Breast epithelium (tissue), 4 donors: ENCODE measurements around the gene VEPH1. TPM values are rescaled to one million over a fixed set of nuclear protein-coding genes. Genes with fewer than 3 reads are reported as not detected.

Experiments
- DNase-seq, 2 donors: peaks; one replicate each; pipeline ENCODE4 v3.0.0-alpha.2; 2019; ENCODE audit warnings: low spot score in 2 of 2
- H3K27ac ChIP-seq, 2 donors: fragments of 200-600 bp; sonication (generic) in 1 of 2; one replicate each; pipeline ENCODE4 v1.5.1; 2016 to 2019; ENCODE audit warnings: mild to moderate bottlenecking in 1 of 2
- H3K27me3 ChIP-seq, 2 donors: fragments of 200-600 bp; sonication (generic) in 1 of 2; one replicate each; pipeline versions ENCODE4 v1.5.1 to v1.6.0; 2017 to 2019; ENCODE audit warnings: control low read depth in 1 of 2, mild to moderate bottlenecking in 1 of 2
- H3K36me3 ChIP-seq: fragments of 200-600 bp; one replicate; pipeline ENCODE4 v1.5.1; 2019
- H3K4me1 ChIP-seq, 2 donors: fragments of 200-600 bp; sonication (generic); one replicate each; pipeline ENCODE4 v1.5.1; 2016 to 2019; ENCODE audit warnings: control low read depth in 1 of 2
- H3K4me3 ChIP-seq, 3 donors: fragments of 200-600 bp; sonication (generic); 1 replicate in 2 of 3; 2 replicates in 1 of 3; pipeline ENCODE4 v1.5.1; 2016 to 2019; ENCODE audit warnings: mild to moderate bottlenecking in 3 of 3, moderate library complexity in 2 of 3
- H3K9me3 ChIP-seq, 2 donors: fragments of 200-600 bp; sonication (generic) in 1 of 2; one replicate each; pipeline ENCODE4 v1.5.1; 2016 to 2019; ENCODE audit warnings: control low read depth in 1 of 2
- CTCF ChIP-seq, 3 donors: fragments of 450-650 bp; IDR thresholded peaks; one replicate each; pipeline ENCODE4 v1.5.1; 2016 to 2017; ENCODE audit warnings: antibody characterized with exemption in 3 of 3, mild to moderate bottlenecking in 3 of 3, moderate library complexity in 3 of 3
- POLR2A ChIP-seq: fragments of 450-650 bp; IDR thresholded peaks from one replicate; pipeline ENCODE4 v1.6.1; 2016; ENCODE audit warnings: antibody characterized with exemption, mild to moderate bottlenecking, moderate library complexity
- POLR2AphosphoS5 ChIP-seq, 3 donors: sonication (generic); formaldehyde crosslinking; IDR thresholded peaks; one replicate each; pipeline ENCODE4 v1.6.1; 2017; ENCODE audit warnings: antibody characterized with exemption in 3 of 3
- intact Hi-C: fragments of 100-400 bp; cut with DNase I; formaldehyde crosslinking; loops from one replicate; pipeline ENCODE4 v1.15.1; 2023; ENCODE audit warnings: low total_unique reads
- total RNA-seq, 3 donors: library from RNA; depleted of rRNA; stranded (reverse); fragments of >200 nt; gene quantifications; one replicate each; pipeline ENCODE4 v1.1.0, GENCODE V29; 2016

Gene VEPH1
- total RNA-seq, 3 donors from 2014 or later = under 0.01 to 20.9 (median 8.8) TPM

GRCh38 chr3:157443905-157444796 lies 59.1 kb downstream of the VEPH1 start:
- Histone ChIP-seq H3K36me3 (no peaks in the 10 kb centered on the region), H3K4me1 (no peaks in the 10 kb centered on the region), H3K9me3 (no peaks in the 10 kb centered on the region), H3K27ac (no peak overlapping the region), H3K27me3 (no peaks in the 10 kb centered on the region), H3K4me3 (no peak overlapping the region)
- intact Hi-C loops = no loop called here
- DNase-seq = no peak
- no peak for TF ChIP-seq CTCF (IDR thresholded peaks at IDR 0.05)
- TF ChIP-seq POLR2A = no peak
- TF ChIP-seq POLR2AphosphoS5 (IDR thresholded peaks at IDR 0.05) = no peak

- no peak for TF ChIP-seq CTCF (IDR thresholded peaks at IDR 0.05)
- no peak for TF ChIP-seq POLR2AphosphoS5 (IDR thresholded peaks at IDR 0.05)
- no peak for TF ChIP-seq POLR2A
- no peaks in the 10 kb centered on the region for H3K36me3 ChIP-seq
- H3K27me3 ChIP-seq = no peaks in the 10 kb centered on the region
- no peak overlapping the region for H3K4me3 ChIP-seq
- no peaks in the 10 kb centered on the region for H3K9me3 ChIP-seq
- H3K27ac ChIP-seq = peak overlapping the region in 1 of 2 donors; percentile 28
- DNase-seq = no peak
- intact Hi-C loops = no loop called here
- peaks cover 0 to 6% of the 10 kb centered on the region in 2 donors for H3K4me1 ChIP-seq
Observed at GRCh38 chr3:157442729-157443128, 60.5 kb downstream of the VEPH1 start.

GRCh38 chr3:157441102-157441624 lies 62.1 kb downstream of the VEPH1 start:
- intact Hi-C loops = no loop called here
- Histone ChIP-seq H3K27me3 (no peaks in the 10 kb centered on the region), H3K36me3 (no peaks in the 10 kb centered on the region), H3K4me1 (peaks cover 0 to 6% of the 10 kb centered on the region in 2 donors), H3K4me3 (no peak overlapping the region), H3K9me3 (no peaks in the 10 kb centered on the region), H3K27ac (no peak overlapping the region)
- no peak for DNase-seq
- TF ChIP-seq CTCF (IDR thresholded peaks at IDR 0.05) (no peak), POLR2AphosphoS5 (IDR thresholded peaks at IDR 0.05) (no peak), POLR2A (no peak)

DNA sequence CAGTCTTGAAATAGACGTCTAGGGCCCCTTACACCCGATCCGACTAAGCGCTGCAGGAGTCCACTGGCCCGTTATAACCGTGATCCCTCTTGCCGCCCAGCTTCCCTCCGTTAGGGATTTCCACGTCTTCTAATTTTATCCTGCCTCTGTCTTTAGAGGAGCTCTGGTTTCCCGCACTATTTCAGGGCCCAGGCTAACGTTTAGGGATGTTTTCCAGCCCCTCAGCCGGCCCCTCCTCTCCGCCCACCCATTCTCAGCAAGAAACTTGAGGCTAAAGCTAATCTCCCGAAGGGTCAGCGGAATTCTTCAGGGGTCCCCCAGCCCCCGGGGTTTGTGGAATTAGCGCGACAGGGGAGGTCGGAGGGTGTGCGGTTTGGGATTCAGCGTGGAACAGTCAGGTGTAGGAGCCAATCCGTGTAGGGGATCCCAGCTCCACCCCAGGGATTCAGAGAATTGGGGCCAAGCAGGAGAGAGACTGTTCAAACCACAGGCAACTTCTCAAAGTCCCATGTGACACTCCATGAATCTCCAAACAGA lies 65.0 kb downstream of the VEPH1 start:
- no peak overlapping the region for H3K27ac ChIP-seq
- TF ChIP-seq CTCF (IDR thresholded peaks at IDR 0.05) (no peak), POLR2AphosphoS5 (IDR thresholded peaks at IDR 0.05) (no peak), POLR2A (no peak)
- intact Hi-C loops = no loop called here
- peak overlapping the region; percentile 57 to 82 (median 61) for H3K4me3 ChIP-seq
- no peaks in the 10 kb centered on the region for H3K9me3 ChIP-seq
- no peaks in the 10 kb centered on the region for H3K27me3 ChIP-seq
- H3K36me3 ChIP-seq = no peaks in the 10 kb centered on the region
- no peak for DNase-seq
- peaks cover 0 to 6% of the 10 kb centered on the region in 2 donors for H3K4me1 ChIP-seq
